Measurements from ENCODE around the gene BPIFB6.

Gene BPIFB6

DNA sequence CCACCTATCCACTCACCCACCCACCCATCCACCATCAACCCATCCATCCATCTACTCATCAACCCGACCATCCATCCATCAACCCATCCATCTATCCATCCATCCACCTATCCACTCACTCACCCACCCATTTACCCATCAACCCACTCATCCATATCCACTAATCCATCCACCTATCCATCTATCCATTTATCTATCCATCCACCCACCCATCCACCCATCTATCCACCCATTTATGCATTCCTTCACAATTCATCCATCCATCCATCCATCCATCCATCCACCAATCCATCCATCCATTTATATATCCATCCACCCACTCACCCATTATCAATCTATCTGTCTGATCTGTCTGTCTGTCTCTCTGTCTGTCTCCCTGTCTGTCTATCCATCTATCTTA is 62.1 kb downstream of the BPIFB6 start:
- DNase-seq, result no peak
